ENCODE measurements around the gene COL11A2.

DNA sequence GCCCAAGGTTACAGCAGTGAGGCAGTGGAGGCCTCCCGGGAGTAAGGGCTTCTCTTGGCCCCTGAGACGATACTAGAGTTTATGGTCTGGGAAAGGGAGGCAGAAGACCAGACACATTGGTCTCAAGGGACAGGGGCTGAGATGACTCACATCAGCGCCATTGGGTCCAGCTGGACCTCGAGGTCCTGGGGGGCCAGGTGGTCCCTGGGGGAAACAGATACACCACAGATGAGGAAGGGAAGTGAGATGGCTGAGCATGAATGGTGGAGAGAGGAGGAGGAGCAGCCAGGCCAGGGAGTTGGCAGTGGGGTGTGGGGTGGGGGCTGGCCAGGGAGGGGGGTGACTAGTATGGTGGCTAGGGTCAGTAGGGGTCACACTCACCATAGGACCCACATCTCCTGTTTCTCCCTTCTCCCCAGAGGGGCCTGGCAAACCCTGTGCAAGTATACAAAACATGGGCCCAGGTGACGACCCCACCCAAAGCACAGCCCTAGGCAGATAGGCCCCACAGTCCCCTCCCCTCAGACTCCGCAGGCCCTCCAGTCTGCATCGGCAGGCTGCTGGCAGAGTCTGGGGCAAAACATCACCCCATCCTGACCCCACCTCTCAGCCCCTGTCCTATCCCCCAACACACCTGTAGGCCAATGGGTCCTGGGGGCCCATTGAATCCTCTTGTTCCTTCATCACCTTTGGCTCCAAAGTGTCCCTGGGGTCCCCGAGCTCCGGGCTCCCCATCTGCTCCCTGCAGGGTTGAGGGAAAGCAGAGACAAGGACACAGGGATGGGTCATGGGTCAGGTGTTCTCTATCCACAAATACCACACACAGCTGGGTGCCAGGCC is 21.9 kb downstream of the COL11A2 start:
- no peak for TF ChIP-seq TAF1 (IDR thresholded peaks at IDR 0.05; ENCODE audit: low read depth)
- TF ChIP-seq CEBPB (IDR thresholded peaks at IDR 0.05) = no peak
- TF ChIP-seq, protein P1, sequence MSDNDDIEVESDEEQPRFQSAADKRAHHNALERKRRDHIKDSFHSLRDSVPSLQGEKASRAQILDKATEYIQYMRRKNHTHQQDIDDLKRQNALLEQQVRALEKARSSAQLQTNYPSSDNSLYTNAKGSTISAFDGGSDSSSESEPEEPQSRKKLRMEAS (IDR thresholded peaks at IDR 0.05) = no peak
- TF ChIP-seq USF1 (IDR thresholded peaks at IDR 0.05) = no peak
- no peak for TF ChIP-seq TCF12 (IDR thresholded peaks at IDR 0.05; ENCODE audit: low read depth)
- no peak for TF ChIP-seq YY1 (IDR thresholded peaks at IDR 0.05; ENCODE audit: low read depth)
- no peak for TF ChIP-seq RAD21 (IDR thresholded peaks at IDR 0.05; ENCODE audit: low read depth)
